ENCODE results near the gene ABCB6.

DNA sequence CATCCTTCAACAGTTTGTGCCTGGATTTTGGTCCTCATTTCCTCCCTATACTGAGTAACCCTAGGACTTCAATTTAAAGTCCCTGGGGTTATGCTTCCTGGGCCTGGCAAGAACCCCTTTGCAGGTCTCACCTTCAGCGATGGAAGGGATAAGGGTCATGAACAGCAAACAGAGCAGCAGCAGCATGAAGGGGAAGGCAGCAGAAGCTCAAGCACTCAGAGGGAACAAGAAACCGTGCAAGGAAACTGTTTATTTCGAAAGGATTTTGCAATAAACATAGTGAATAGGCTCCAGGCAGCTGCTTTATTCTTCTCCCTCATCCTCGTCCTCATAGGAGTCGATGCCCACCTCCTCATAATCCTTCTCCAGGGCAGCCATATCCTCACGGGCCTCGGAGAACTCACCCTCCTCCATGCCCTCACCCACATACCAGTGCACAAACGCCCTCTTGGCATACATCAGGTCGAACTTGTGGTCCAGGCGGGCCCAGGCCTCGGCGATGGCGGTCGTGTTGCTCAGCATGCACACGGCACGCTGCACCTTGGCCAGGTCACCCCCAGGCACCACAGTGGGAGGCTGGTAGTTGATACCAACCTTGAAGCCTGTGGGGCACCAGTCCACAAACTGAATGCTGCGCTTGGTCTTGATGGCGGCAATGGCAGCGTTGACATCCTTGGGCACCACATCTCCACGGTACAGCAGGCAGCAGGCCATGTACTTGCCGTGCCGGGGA, 31.5 kb upstream of the ABCB6 start:
- no peak for TF ChIP-seq POLR2A (IDR thresholded peaks at IDR 0.05)
- TF ChIP-seq, protein P1, sequence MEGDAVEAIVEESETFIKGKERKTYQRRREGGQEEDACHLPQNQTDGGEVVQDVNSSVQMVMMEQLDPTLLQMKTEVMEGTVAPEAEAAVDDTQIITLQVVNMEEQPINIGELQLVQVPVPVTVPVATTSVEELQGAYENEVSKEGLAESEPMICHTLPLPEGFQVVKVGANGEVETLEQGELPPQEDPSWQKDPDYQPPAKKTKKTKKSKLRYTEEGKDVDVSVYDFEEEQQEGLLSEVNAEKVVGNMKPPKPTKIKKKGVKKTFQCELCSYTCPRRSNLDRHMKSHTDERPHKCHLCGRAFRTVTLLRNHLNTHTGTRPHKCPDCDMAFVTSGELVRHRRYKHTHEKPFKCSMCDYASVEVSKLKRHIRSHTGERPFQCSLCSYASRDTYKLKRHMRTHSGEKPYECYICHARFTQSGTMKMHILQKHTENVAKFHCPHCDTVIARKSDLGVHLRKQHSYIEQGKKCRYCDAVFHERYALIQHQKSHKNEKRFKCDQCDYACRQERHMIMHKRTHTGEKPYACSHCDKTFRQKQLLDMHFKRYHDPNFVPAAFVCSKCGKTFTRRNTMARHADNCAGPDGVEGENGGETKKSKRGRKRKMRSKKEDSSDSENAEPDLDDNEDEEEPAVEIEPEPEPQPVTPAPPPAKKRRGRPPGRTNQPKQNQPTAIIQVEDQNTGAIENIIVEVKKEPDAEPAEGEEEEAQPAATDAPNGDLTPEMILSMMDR (IDR thresholded peaks at IDR 0.05), result no peak

All from Peyer's patch (tissue), 4 donors.